ENCODE data around the gene MGAT5B. TPM values are rescaled to one million over a fixed set of nuclear protein-coding genes. Genes with fewer than 3 reads are reported as not detected.
A peak's percentile ranks its signal among the peaks of the same experiment; 100 is the strongest.

MGAT5B gene
- total and polyA plus RNA-seq, 10 of the 15 experiments (the other 5 are each of a cell fraction or from before 2014, with no cell fraction given), result 0.13 TPM; not detected in 9

GRCh38 chr17:76940295-76940694 lies 72.1 kb downstream of the MGAT5B start (continued):
- TF ChIP-seq ZNF687 (IDR thresholded peaks at IDR 0.05), result no peak

GRCh38 chr17:76940738-76941350 lies 72.6 kb downstream of the MGAT5B start:
- CTCF ChIA-PET, result no interaction called here
- POLR2A ChIA-PET, result no interaction called here
- SMC1A ChIA-PET (ENCODE audit: uncharacterized antibody, unreplicated experiment), result interaction anchor here (0.9 kb wide), 1 partner anchor 17 kb away, joined by 3 read pairs; no protein-coding TSS in a partner anchor
- WGBS (ENCODE audit: insufficient coverage, insufficient replicate concordance, low lambda C conversion rate, missing lambda C conversion rate), result 43% methylated on average over 13 of the region's 13 CpGs
- ATAC-seq (no peak), DNase-seq (ENCODE audit: low read depth, low spot score) (no peak), FAIRE-seq (no peak)
- Histone ChIP-seq H3K27me3 (replicated peaks in 1 of 2; ENCODE audit: control insufficient read depth in 2 of 2, insufficient read depth in 2 of 2, low read length in 1 of 2) (no peaks in the 10 kb centered on the region; a peak in 1 of 4 replicates), H3K36me3 (ENCODE audit: control insufficient read depth in 2 of 2, insufficient read depth in 2 of 2, low read length in 1 of 2) (no peaks in the 10 kb centered on the region), H3K9me3 (replicated peaks; ENCODE audit: control insufficient read depth, insufficient read depth, low read length) (no peaks in the 10 kb centered on the region), H3K4me3 (no peak overlapping the region), H3K79me2 (ENCODE audit: control insufficient read depth, insufficient read depth, low read length) (no peaks in the 10 kb centered on the region), H3K9ac (ENCODE audit: control insufficient read depth, insufficient read depth, low read length) (no peak overlapping the region), H2AFZ (ENCODE audit: control insufficient read depth, low read depth, low read length) (no peak overlapping the region), H3K4me2 (ENCODE audit: control insufficient read depth, insufficient read depth) (no peak overlapping the region), H3K27ac (ENCODE audit: control insufficient read depth, insufficient read depth) (no peak overlapping the region), H3K4me1 (ENCODE audit: control insufficient read depth, insufficient read depth, low read length) (no peaks in the 10 kb centered on the region), H4K20me1 (ENCODE audit: control insufficient read depth, insufficient read depth) (no peaks in the 10 kb centered on the region)
- in situ Hi-C loops (cut with MboI), result no loop called here
- RAD21 ChIA-PET (ENCODE audit: unreplicated experiment), result no interaction called here
- BruUV-seq (replicated peaks), result no TSS peak
- TF ChIP-seq CTCF (IDR thresholded peaks at IDR 0.05 in 2 of 3, conservative IDR thresholded peaks at IDR 0.05 in 1 of 3; ENCODE audit: control insufficient read depth in 2 of 3, extremely low read depth in 1 of 3, insufficient read depth in 1 of 3, low read depth in 3 of 3, low read length in 3 of 3) (peak in 1 of 3 experiments; percentile 15; a peak in 2 of 6 replicates), ZZZ3 (IDR thresholded peaks at IDR 0.05; ENCODE audit: control insufficient read depth, insufficient read length, low read depth) (no peak)
- intact Hi-C loops (cut with micrococcal nuclease; ENCODE audit: unreplicated experiment), result no loop called here
